ENCODE measurements around the gene GNAQ. TPM values are rescaled to one million over a fixed set of nuclear protein-coding genes. Genes with fewer than 3 reads are reported as not detected.

GNAQ gene
- total RNA-seq, 1 experiment from 2014 or later = 48.6 TPM

GRCh38 chr9:77892955-77893514 is 138.6 kb downstream of the GNAQ start:
- WGBS (ENCODE audit: extremely low coverage, insufficient read length, low lambda C conversion rate) = no CpG with 5 or more reads among the region's 3 CpGs

More at GRCh38 chr9:77892955-77893514, 138.6 kb downstream of the GNAQ start:
- H2BK5ac ChIP-seq (ENCODE audit: insufficient read length, low read length) = no peak overlapping the region
- no peaks in the 10 kb centered on the region for H3K79me1 ChIP-seq (ENCODE audit: insufficient read depth, low read depth, low read length, poor library complexity, severe bottlenecking)
- Mint-ChIP-seq H3K27me3 (ENCODE audit: low read depth) (no peaks in the 10 kb centered on the region), H3K4me3 (no peak overlapping the region), H3K4me1 (peaks cover 11 to 14% of the 10 kb centered on the region in 2 experiments), H3K9me3 (no peaks in the 10 kb centered on the region), H3K36me3 (ENCODE audit: insufficient read depth in 1 of 3, low read depth in 3 of 3) (peaks cover 5 to 9% (median 8%) of the 10 kb centered on the region in 3 experiments; a peak in 6 of 7 replicates), H3K27ac (no peak overlapping the region)
- H2AFZ ChIP-seq (ENCODE audit: low read length) = no peak overlapping the region
- H3T11ph ChIP-seq (ENCODE audit: low read length) = no peak overlapping the region
- no peak overlapping the region for H3K14ac ChIP-seq (ENCODE audit: insufficient read depth, low read length)
- H3K18ac ChIP-seq (ENCODE audit: insufficient read length, low read depth, low read length) = no peak overlapping the region
- H3K4me2 ChIP-seq (ENCODE audit: insufficient read depth, insufficient read length, low read length) = no peak overlapping the region
- H2BK20ac ChIP-seq (ENCODE audit: low read depth, low read length, poor library complexity, severe bottlenecking) = no peak overlapping the region
- no peak overlapping the region for H2BK120ac ChIP-seq (ENCODE audit: low read depth, low read length, poor library complexity, severe bottlenecking)
- no peak overlapping the region for H4K8ac ChIP-seq (replicated peaks; ENCODE audit: insufficient read length, low read depth, low read length)
- no peak overlapping the region for H2AK5ac ChIP-seq (ENCODE audit: insufficient read length, low read length)
- H3K27me3 ChIP-seq (ENCODE audit: insufficient read depth, low read length) = no peaks in the 10 kb centered on the region
- H3K79me2 ChIP-seq (ENCODE audit: insufficient read depth, low read length) = no peaks in the 10 kb centered on the region
- H3K4ac ChIP-seq (ENCODE audit: low read depth, low read length) = no peak overlapping the region
- H2BK12ac ChIP-seq (ENCODE audit: insufficient read length, low read depth, low read length) = no peak overlapping the region
- H4K91ac ChIP-seq (ENCODE audit: insufficient read length, low read depth, low read length) = no peak overlapping the region
- H2BK15ac ChIP-seq (ENCODE audit: low read depth, low read length) = no peak overlapping the region
- no peak overlapping the region for H4K5ac ChIP-seq (ENCODE audit: insufficient read length, low read depth, low read length)
- no peak overlapping the region for H3K27ac ChIP-seq (ENCODE audit: insufficient read length, low read depth, low read length)
- no peak for DNase-seq
- no peak overlapping the region for H3K23ac ChIP-seq (ENCODE audit: insufficient read length, low read depth, low read length)
- no peak overlapping the region for H3K56ac ChIP-seq (ENCODE audit: insufficient read length, low read depth, low read length)
- TF ChIP-seq CTCF (conservative IDR thresholded peaks at IDR 0.05) = no peak
- H3K9me3 ChIP-seq (ENCODE audit: control insufficient read depth, low read depth, low read length) = no peaks in the 10 kb centered on the region
- no peaks in the 10 kb centered on the region for H4K20me1 ChIP-seq (ENCODE audit: control insufficient read depth, insufficient read depth, insufficient read length)
- no peaks in the 10 kb centered on the region for H3K4me1 ChIP-seq (ENCODE audit: insufficient read depth, low read length)
- no peaks in the 10 kb centered on the region for H3K23me2 ChIP-seq (ENCODE audit: insufficient read length, low read depth, low read length, poor library complexity, severe bottlenecking)
- no peak overlapping the region for H3K9ac ChIP-seq (ENCODE audit: extremely low read depth, insufficient read length, low read length)
